Karpas-422 (cell line): ENCODE measurements around the gene GGT1. TPM values are rescaled to one million over a fixed set of nuclear protein-coding genes. Genes with fewer than 3 reads are reported as not detected.

Experiments
- DNase-seq: peaks from one replicate; pipeline ENCODE4 v3.0.0-alpha.2; 2015
- H2AFZ ChIP-seq: fragments of 200-600 bp; sonication (generic); 2 replicates; pipeline ENCODE4 v1.6.1; 2014; ENCODE audit warnings: antibody characterized with exemption, low read length, mixed read lengths
- H3K27ac ChIP-seq: fragments of 200-600 bp; sonication (generic); 2 replicates; pipeline ENCODE4 v1.5.1; 2014; ENCODE audit warnings: mild to moderate bottlenecking, low read length, moderate library complexity
- H3K27me3 ChIP-seq: fragments of 200-600 bp; sonication (generic); 2 replicates; pipeline ENCODE4 v1.6.1; 2014; ENCODE audit warnings: low read length, mixed read lengths
- H3K36me3 ChIP-seq: fragments of 200-600 bp; sonication (generic); 2 replicates; pipeline ENCODE4 v1.6.1; 2014; ENCODE audit warnings: low read length, mixed read lengths; ENCODE audit not compliant: insufficient read depth
- H3K4me1 ChIP-seq: fragments of 200-600 bp; sonication (generic); 2 replicates; pipeline ENCODE4 v1.6.1; 2014; ENCODE audit warnings: mild to moderate bottlenecking, low read length, mixed read lengths
- H3K4me2 ChIP-seq: fragments of 200-600 bp; sonication (generic); 2 replicates; pipeline ENCODE4 v1.6.1; 2014; ENCODE audit warnings: low read length, low read depth, mild to moderate bottlenecking; ENCODE audit not compliant: poor library complexity, severe bottlenecking
- H3K4me3 ChIP-seq: fragments of 200-600 bp; sonication (generic); 2 replicates; pipeline ENCODE4 v1.5.1; 2014; ENCODE audit warnings: mild to moderate bottlenecking, antibody characterized with exemption, low read length, mixed read lengths
- H3K79me2 ChIP-seq: fragments of 200-600 bp; sonication (generic); 2 replicates; pipeline ENCODE4 v1.6.1; 2014; ENCODE audit warnings: mild to moderate bottlenecking, low read length, mixed read lengths
- H3K9ac ChIP-seq: fragments of 200-600 bp; sonication (generic); 2 replicates; pipeline ENCODE4 v1.6.0; 2014; ENCODE audit warnings: low read length
- H3K9me2 ChIP-seq: fragments of 200-600 bp; sonication (generic), shearing (Covaris generic); replicated peaks from 2 replicates; pipeline ENCODE4 v1.6.0; 2014; ENCODE audit warnings: mild to moderate bottlenecking, low read length, moderate library complexity; ENCODE audit not compliant: insufficient read depth
- H3K9me3 ChIP-seq: fragments of 300-700, 200-600 bp; sonication (generic); 2 replicates; pipeline ENCODE4 v1.6.1; 2014; ENCODE audit warnings: low read length, mixed read lengths
- H4K20me1 ChIP-seq: fragments of 200-600 bp; sonication (generic); 2 replicates; pipeline ENCODE4 v1.6.1; 2014; ENCODE audit warnings: mild to moderate bottlenecking, antibody characterized with exemption, low read length, low read depth; ENCODE audit not compliant: insufficient read depth
- total RNA-seq: library from RNA; depleted of rRNA; stranded (reverse); fragments of >200 nt; shearing (Covaris generic); gene quantifications from 2 replicates; pipeline ENCODE4 v1.2.3, GENCODE V29; 2014; ENCODE audit warnings: low replicate concordance

GGT1 gene
- total RNA-seq, 1 experiment from 2014 or later, result 28.6 TPM

- no peak for DNase-seq
- Histone ChIP-seq H4K20me1 (no peaks in the 10 kb centered on the region; the same call in 1 of the 2 replicates), H3K36me3 (no peaks in the 10 kb centered on the region), H3K9ac (no peak overlapping the region), H3K4me1 (peaks cover 6% of the 10 kb centered on the region), H3K27ac (no peak overlapping the region), H3K9me3 (no peaks in the 10 kb centered on the region), H3K4me3 (no peak overlapping the region), H3K27me3 (no peaks in the 10 kb centered on the region), H2AFZ (no peak overlapping the region), H3K79me2 (no peaks in the 10 kb centered on the region), H3K4me2 (no peak overlapping the region), H3K9me2 (no peaks in the 10 kb centered on the region)
Observed at GRCh38 chr22:24587251-24587650, 15.7 kb upstream of the GGT1 start.

DNA sequence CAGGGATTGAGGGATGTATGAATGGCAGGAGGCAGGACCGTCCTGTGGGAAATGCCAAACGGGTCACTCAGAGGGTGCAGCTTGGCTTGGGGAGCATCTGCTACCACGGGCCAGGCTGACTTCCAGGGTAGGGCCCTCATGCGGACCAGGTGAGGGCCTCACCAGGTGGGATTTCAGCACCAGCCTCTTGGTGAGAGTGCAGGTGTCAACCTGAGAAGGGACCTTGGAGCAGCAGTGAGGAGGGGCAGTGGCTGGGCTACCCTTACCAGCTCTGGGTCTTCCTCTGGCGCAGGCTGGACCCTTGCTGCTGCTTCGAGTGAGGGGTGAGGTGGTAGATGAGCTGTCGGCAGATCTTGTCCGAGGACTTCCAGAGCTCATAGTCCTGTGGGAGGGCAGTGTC, 15.0 kb upstream of the GGT1 start:
- Histone ChIP-seq H2AFZ (no peak overlapping the region), H3K9me3 (no peaks in the 10 kb centered on the region), H4K20me1 (no peaks in the 10 kb centered on the region; the same call in 1 of the 2 replicates), H3K79me2 (no peaks in the 10 kb centered on the region), H3K36me3 (no peaks in the 10 kb centered on the region), H3K4me2 (no peak overlapping the region), H3K9me2 (no peaks in the 10 kb centered on the region), H3K9ac (no peak overlapping the region), H3K27me3 (no peaks in the 10 kb centered on the region), H3K4me1 (peaks cover 10% of the 10 kb centered on the region), H3K4me3 (no peak overlapping the region), H3K27ac (no peak overlapping the region)
- no peak for DNase-seq

DNA sequence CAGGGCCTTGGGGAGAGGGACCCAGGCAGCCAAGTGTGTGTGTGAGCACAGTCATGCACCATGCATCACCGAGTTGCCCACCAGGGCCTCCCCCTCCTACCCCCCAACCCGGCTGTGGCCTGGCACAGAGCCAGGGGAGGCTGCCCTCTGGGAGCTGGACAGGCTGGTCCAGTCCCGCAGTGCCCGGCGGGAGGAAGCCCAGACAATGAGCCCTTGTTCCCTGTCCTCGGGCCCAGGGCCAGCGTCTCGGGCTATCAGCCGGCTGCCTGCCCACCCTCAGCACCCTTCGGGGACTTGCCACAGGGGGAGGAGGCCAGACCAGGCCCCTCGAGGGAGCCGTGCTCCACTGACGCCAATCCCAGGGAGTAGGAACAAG, 14.6 kb upstream of the GGT1 start:
- no peaks in the 10 kb centered on the region for H3K27me3 ChIP-seq

DNA sequence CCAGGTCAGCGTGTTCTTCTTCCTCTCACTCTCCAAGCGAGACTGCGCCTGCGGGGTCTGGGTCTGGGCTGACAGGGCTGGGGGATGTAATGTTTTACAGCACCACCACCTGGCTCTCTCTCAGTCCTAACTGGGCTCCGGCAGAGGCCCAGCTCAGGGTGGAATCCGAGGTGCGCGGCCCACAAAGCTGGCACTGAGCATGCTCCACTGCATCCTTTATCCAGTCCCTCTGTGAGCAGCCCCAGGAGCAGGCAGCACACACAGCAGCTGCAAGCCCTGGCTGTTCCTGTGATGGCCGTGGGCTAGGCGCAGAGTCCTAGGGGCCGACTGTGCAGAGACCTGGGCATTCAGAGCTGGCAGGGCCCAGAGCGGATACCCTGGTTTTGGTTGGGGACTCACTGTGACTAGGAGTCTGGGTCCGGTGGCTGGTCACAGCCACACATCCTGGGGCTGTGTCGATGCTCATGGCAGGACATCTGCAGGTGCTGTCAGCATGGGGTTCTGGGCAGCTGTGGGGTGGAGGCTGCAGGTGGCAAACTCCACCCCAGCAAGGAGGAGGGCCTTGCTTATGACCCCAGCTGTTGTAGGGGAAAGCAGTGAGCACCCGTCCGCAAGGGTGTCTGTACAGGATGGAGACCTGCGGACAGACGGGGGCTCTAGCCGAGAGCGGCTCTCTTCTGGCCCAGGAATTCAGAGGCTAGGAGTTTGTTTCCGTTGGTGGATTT, 14.1 kb upstream of the GGT1 start:
- Histone ChIP-seq H3K36me3 (no peaks in the 10 kb centered on the region), H3K4me1 (peaks cover 13% of the 10 kb centered on the region), H3K4me2 (no peak overlapping the region), H3K27me3 (no peaks in the 10 kb centered on the region), H3K79me2 (no peaks in the 10 kb centered on the region), H3K4me3 (no peak overlapping the region), H3K9ac (no peak overlapping the region), H3K27ac (no peak overlapping the region), H3K9me2 (no peaks in the 10 kb centered on the region), H3K9me3 (no peaks in the 10 kb centered on the region), H4K20me1 (no peaks in the 10 kb centered on the region; the same call in 1 of the 2 replicates), H2AFZ (no peak overlapping the region)
- DNase-seq, result no peak

More for the DNA sequence above, 14.6 kb upstream of the GGT1 start:
- H2AFZ ChIP-seq, result no peak overlapping the region
- no peak overlapping the region for H3K9ac ChIP-seq
- DNase-seq, result no peak
- H3K9me2 ChIP-seq, result no peaks in the 10 kb centered on the region
- no peak overlapping the region for H3K4me2 ChIP-seq
- no peaks in the 10 kb centered on the region for H3K9me3 ChIP-seq
- H3K27ac ChIP-seq, result no peak overlapping the region
- no peaks in the 10 kb centered on the region for H3K36me3 ChIP-seq
- H4K20me1 ChIP-seq, result no peaks in the 10 kb centered on the region; the same call in 1 of the 2 replicates
- H3K4me3 ChIP-seq, result no peak overlapping the region
- H3K79me2 ChIP-seq, result no peaks in the 10 kb centered on the region
- peaks cover 13% of the 10 kb centered on the region for H3K4me1 ChIP-seq

- Histone ChIP-seq H3K27ac (no peak overlapping the region), H3K79me2 (no peaks in the 10 kb centered on the region), H4K20me1 (no peaks in the 10 kb centered on the region; the same call in 1 of the 2 replicates), H2AFZ (no peak overlapping the region), H3K4me3 (no peak overlapping the region), H3K9ac (no peak overlapping the region), H3K36me3 (no peaks in the 10 kb centered on the region), H3K9me2 (no peaks in the 10 kb centered on the region), H3K9me3 (no peaks in the 10 kb centered on the region), H3K4me1 (peaks cover 13% of the 10 kb centered on the region), H3K27me3 (no peaks in the 10 kb centered on the region), H3K4me2 (no peak overlapping the region)
- no peak for DNase-seq
Observed at GRCh38 chr22:24589518-24590030, 13.4 kb upstream of the GGT1 start.

DNA sequence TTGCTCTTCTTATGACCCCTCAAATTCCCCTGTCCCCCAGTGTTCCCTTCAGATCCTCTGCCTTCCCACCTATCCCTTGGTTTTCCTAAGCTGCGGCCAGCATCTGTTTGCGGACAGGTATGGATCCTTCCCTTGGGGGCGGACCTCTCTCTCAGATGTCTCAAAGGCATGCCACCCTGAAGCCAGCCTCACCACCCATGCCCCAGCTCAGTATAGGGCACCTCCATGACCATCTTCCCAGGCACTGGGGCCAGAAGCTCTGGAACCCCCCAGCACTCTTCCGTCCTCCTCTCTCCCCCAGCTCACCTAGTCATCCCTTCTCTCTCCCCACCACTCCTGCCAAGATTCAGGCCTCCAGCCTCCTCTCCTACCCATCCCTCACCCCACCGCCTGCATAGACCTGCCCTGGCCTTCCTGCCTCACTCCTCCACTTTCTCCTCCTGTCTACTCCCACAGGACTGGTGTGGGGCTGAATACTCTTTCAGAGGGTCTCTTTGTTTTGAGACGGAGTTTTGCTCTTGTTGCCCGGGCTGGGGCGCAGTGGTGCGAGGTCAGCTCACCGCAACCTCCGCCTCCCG, 12.3 kb upstream of the GGT1 start:
- DNase-seq, result no peak
- H2AFZ ChIP-seq, result no peak overlapping the region
- no peaks in the 10 kb centered on the region for H3K27me3 ChIP-seq
- H3K79me2 ChIP-seq, result no peaks in the 10 kb centered on the region
- no peak overlapping the region for H3K4me3 ChIP-seq
- H3K9me2 ChIP-seq, result no peaks in the 10 kb centered on the region
- H3K9me3 ChIP-seq, result no peaks in the 10 kb centered on the region
- H3K36me3 ChIP-seq, result no peaks in the 10 kb centered on the region
- no peak overlapping the region for H3K9ac ChIP-seq
- H4K20me1 ChIP-seq, result no peaks in the 10 kb centered on the region; the same call in 1 of the 2 replicates
- no peak overlapping the region for H3K27ac ChIP-seq
- peaks cover 13% of the 10 kb centered on the region for H3K4me1 ChIP-seq
- no peak overlapping the region for H3K4me2 ChIP-seq

- Histone ChIP-seq H3K4me3 (no peak overlapping the region), H3K9me2 (no peaks in the 10 kb centered on the region), H3K9me3 (no peaks in the 10 kb centered on the region), H3K4me2 (no peak overlapping the region), H3K27ac (no peak overlapping the region), H3K4me1 (peaks cover 13% of the 10 kb centered on the region), H3K36me3 (no peaks in the 10 kb centered on the region), H4K20me1 (no peaks in the 10 kb centered on the region; the same call in 1 of the 2 replicates), H3K27me3 (no peaks in the 10 kb centered on the region), H3K9ac (no peak overlapping the region), H3K79me2 (no peaks in the 10 kb centered on the region), H2AFZ (no peak overlapping the region)
- DNase-seq, result peak; percentile 41
Observed at GRCh38 chr22:24591286-24591830, 11.6 kb upstream of the GGT1 start.
